Gastroesophageal sphincter (tissue), 4 donors: ENCODE data around the gene CTTNBP2. TPM values are rescaled to one million over a fixed set of nuclear protein-coding genes. Genes with fewer than 3 reads are reported as not detected.

Experiments
- ATAC-seq: fragments of 150-250 bp; one replicate; pipeline ENCODE4 v1.9.1; 2016; ENCODE audit warnings: mild to moderate bottlenecking, moderate library complexity
- H3K27ac ChIP-seq, 4 donors: fragments of 200-600 bp; sonication (generic) in 3 of 4; 1 replicate in 3 of 4; 2 replicates in 1 of 4; pipeline ENCODE4 v1.5.1; 2016 to 2019
- H3K27me3 ChIP-seq: fragments of 200-600 bp; sonication (generic); one replicate; pipeline ENCODE4 v1.5.1; 2019
- H3K36me3 ChIP-seq, 2 donors: fragments of 200-600 bp; sonication (generic); one replicate each; pipeline ENCODE4 v1.5.1; 2019; ENCODE audit warnings: control low read depth in 1 of 2
- H3K4me1 ChIP-seq, 3 donors: fragments of 200-600 bp; sonication (generic); 1 replicate in 2 of 3; 2 replicates in 1 of 3; pipeline ENCODE4 v1.5.1; 2016 to 2019; ENCODE audit warnings: control low read depth in 2 of 3
- H3K4me3 ChIP-seq, 2 donors: fragments of 200-600 bp; sonication (generic); one replicate each; pipeline ENCODE4 v1.5.1; 2019; ENCODE audit warnings: mild to moderate bottlenecking in 1 of 2, moderate library complexity in 1 of 2
- H3K9me3 ChIP-seq, 3 donors: fragments of 200-600 bp; sonication (generic); one replicate each; pipeline ENCODE4 v1.5.1; 2017 to 2019; ENCODE audit warnings: control low read depth in 2 of 3
- CTCF ChIP-seq, 4 experiments: fragments of 200-600 bp in 2 of 4; fragments of 450-650 bp in 2 of 4; sonication (generic) in 1 of 4; IDR thresholded peaks; one replicate each; pipeline ENCODE4 v1.5.1; 2017 to 2019; ENCODE audit warnings: antibody characterized with exemption in 4 of 4, mild to moderate bottlenecking in 2 of 4, moderate library complexity in 2 of 4
- EP300 ChIP-seq: sonication (generic); formaldehyde crosslinking; IDR thresholded peaks from one replicate; pipeline ENCODE4 v1.6.1; 2017; ENCODE audit warnings: antibody characterized with exemption, mild to moderate bottlenecking
- POLR2A ChIP-seq, 2 donors: fragments of 450-650 bp; IDR thresholded peaks; one replicate each; pipeline ENCODE4 v1.6.1; 2017; ENCODE audit warnings: antibody characterized with exemption in 2 of 2, mild to moderate bottlenecking in 2 of 2, moderate library complexity in 1 of 2
- POLR2AphosphoS5 ChIP-seq: sonication (generic); formaldehyde crosslinking; IDR thresholded peaks from one replicate; pipeline ENCODE4 v1.6.1; 2017; ENCODE audit warnings: antibody characterized with exemption
- WGBS, 2 donors: methylation state at CpG; one replicate each; pipeline ENCODE4 v1.1.5; 2018; ENCODE audit warnings: low coverage in 1 of 2; 5-methylcytosine and 5-hydroxymethylcytosine counted together
- total RNA-seq, 4 donors: library from RNA; depleted of rRNA; stranded (reverse); fragments of >200 nt; gene quantifications; one replicate each; pipeline ENCODE4 v1.1.0, GENCODE V29; 2016

The CTTNBP2 gene
- total RNA-seq, 4 donors from 2014 or later = 6.1 to 17.4 (median 13.8) TPM

- no peak for TF ChIP-seq POLR2A (IDR thresholded peaks at IDR 0.05)
- TF ChIP-seq POLR2AphosphoS5 = no peak
- TF ChIP-seq EP300 = no peak
- no peak for TF ChIP-seq CTCF (IDR thresholded peaks at IDR 0.05)
- WGBS, 2 donors = 100% methylated on average over 2 of the region's 2 CpGs; no CpG with 5 or more reads in 1 of the 2 donors
- no peaks in the 10 kb centered on the region for H3K9me3 ChIP-seq
- H3K27me3 ChIP-seq = no peaks in the 10 kb centered on the region
- H3K4me3 ChIP-seq = no peak overlapping the region
- peaks cover 0 to 23% (median 3%) of the 10 kb centered on the region in 3 donors for H3K4me1 ChIP-seq
- H3K27ac ChIP-seq = peak overlapping the region in 3 of 4 donors; percentile 27 to 47 (median 44)
- no peak for ATAC-seq
- H3K36me3 ChIP-seq = peaks cover 0 to 10% of the 10 kb centered on the region in 2 donors
These were observed 91.5 kb downstream of the CTTNBP2 start for GRCh38 chr7:117781707-117782106.

GRCh38 chr7:117780832-117781231, 92.4 kb downstream of the CTTNBP2 start:
- WGBS, 2 donors = 40 to 47% methylated on average over 2 of the region's 2 CpGs
- peak; percentile 70 for ATAC-seq
- H3K27ac ChIP-seq = peak overlapping the region; percentile 27 to 75 (median 46)

GRCh38 chr7:117777335-117778142, 95.7 kb downstream of the CTTNBP2 start:
- H3K36me3 ChIP-seq = peaks cover 0 to 20% of the 10 kb centered on the region in 2 donors
- no peak for TF ChIP-seq POLR2A (IDR thresholded peaks at IDR 0.05)
- TF ChIP-seq CTCF (IDR thresholded peaks at IDR 0.05) = no peak
- no peak for TF ChIP-seq EP300
- no peak for TF ChIP-seq POLR2AphosphoS5
- H3K9me3 ChIP-seq = no peaks in the 10 kb centered on the region
- no peaks in the 10 kb centered on the region for H3K27me3 ChIP-seq
- no peak overlapping the region for H3K27ac ChIP-seq
- H3K4me3 ChIP-seq = no peak overlapping the region
- 89 to 93% methylated on average over 3 of the region's 3 CpGs for WGBS, 2 donors
- peaks cover 0 to 32% (median 3%) of the 10 kb centered on the region in 3 donors for H3K4me1 ChIP-seq
- ATAC-seq = no peak

More at GRCh38 chr7:117780832-117781231, 92.4 kb downstream of the CTTNBP2 start:
- Histone ChIP-seq H3K4me1 (peaks cover 0 to 23% (median 3%) of the 10 kb centered on the region in 3 donors), H3K4me3 (no peak overlapping the region), H3K36me3 (peaks cover 0 to 16% of the 10 kb centered on the region in 2 donors), H3K27me3 (no peaks in the 10 kb centered on the region), H3K9me3 (no peaks in the 10 kb centered on the region)
- TF ChIP-seq POLR2AphosphoS5 (no peak), EP300 (no peak), POLR2A (IDR thresholded peaks at IDR 0.05) (no peak)

- TF ChIP-seq EP300 (no peak), CTCF (IDR thresholded peaks at IDR 0.05) (no peak), POLR2A (IDR thresholded peaks at IDR 0.05) (no peak), POLR2AphosphoS5 (no peak)
- Histone ChIP-seq H3K4me3 (no peak overlapping the region), H3K9me3 (no peaks in the 10 kb centered on the region), H3K4me1 (peaks cover 0 to 32% (median 3%) of the 10 kb centered on the region in 3 donors), H3K36me3 (peaks cover 0 to 20% of the 10 kb centered on the region in 2 donors), H3K27ac (no peak overlapping the region), H3K27me3 (no peaks in the 10 kb centered on the region)
- no peak for ATAC-seq
These were observed 97.0 kb downstream of the CTTNBP2 start for GRCh38 chr7:117776224-117776623.

GRCh38 chr7:117775801-117776200, 97.4 kb downstream of the CTTNBP2 start:
- H3K27me3 ChIP-seq = no peaks in the 10 kb centered on the region
- peaks cover 0 to 32% (median 3%) of the 10 kb centered on the region in 3 donors for H3K4me1 ChIP-seq
- no peak overlapping the region for H3K27ac ChIP-seq
- TF ChIP-seq POLR2A (IDR thresholded peaks at IDR 0.05) (no peak), POLR2AphosphoS5 (no peak), EP300 (no peak), CTCF (IDR thresholded peaks at IDR 0.05) (no peak)
- no peak overlapping the region for H3K4me3 ChIP-seq
- no peak for ATAC-seq
- 81 to 90% methylated on average over 2 of the region's 2 CpGs for WGBS, 2 donors
- H3K9me3 ChIP-seq = no peaks in the 10 kb centered on the region
- H3K36me3 ChIP-seq = peaks cover 0 to 20% of the 10 kb centered on the region in 2 donors
